Regular cardiac myocyte (primary cell): Measurements from ENCODE around the gene TTC28. TPM values are rescaled to one million over a fixed set of nuclear protein-coding genes. Genes with fewer than 3 reads are reported as not detected.

ENCODE experiments used
- total RNA-seq: library from RNA; depleted of rRNA; stranded (reverse); fragments of >200 nt; gene quantifications from 2 replicates; pipeline ENCODE4 v1.2.3, GENCODE V29; 2014

TTC28 gene
- total RNA-seq = 11.1 and 20.3 TPM in 2 replicates

GRCh38 chr22:28679611-28680287, at the start of gene TTC28:
Gene TTC28 (minus strand): TSS chr22:28679840. CDS start chr22:28679723, 117 bp downstream.

Other genes with a start within 250 kb of the TTC28 start
- gene CHEK2, start 62.0 kb upstream of the TTC28 start, total RNA-seq = 16.5 and 20.3 TPM in 2 replicates
- 13.8 and 16.5 TPM in 2 replicates for gene HSCB, start 62.2 kb upstream of the TTC28 start, total RNA-seq
- 17.8 and 20.7 TPM in 2 replicates for gene CCDC117, start 92.9 kb upstream of the TTC28 start, total RNA-seq
- 186 and 192 TPM in 2 replicates for gene XBP1, start 120.7 kb upstream of the TTC28 start, total RNA-seq
- 2.5 and 4.0 TPM in 2 replicates for gene ZNRF3, start 203.7 kb upstream of the TTC28 start, total RNA-seq